Body of pancreas (tissue), 4 donors: ENCODE results near the gene FSTL5. TPM values are rescaled to one million over a fixed set of nuclear protein-coding genes. Genes with fewer than 3 reads are reported as not detected.
A peak's percentile ranks its signal among the peaks of the same experiment; 100 is the strongest.

Experiments
- ATAC-seq: fragments of 150-250 bp; one replicate; pipeline ENCODE4 v1.9.1; 2016
- DNase-seq, 4 donors: peaks; one replicate each; pipeline ENCODE4 v3.0.0-alpha.2; 2019
- H3K27ac ChIP-seq, 4 donors: fragments of 200-600 bp; sonication (generic); 1 replicate in 3 of 4; 2 replicates in 1 of 4; pipeline versions ENCODE4 v1.5.1 to v1.6.1; 2016 to 2019; ENCODE audit warnings: mild to moderate bottlenecking in 1 of 4, mixed read lengths in 1 of 4, moderate library complexity in 1 of 4
- H3K27me3 ChIP-seq, 2 donors: fragments of 200-600 bp; sonication (generic); one replicate each; pipeline ENCODE4 v1.6.0; 2016; ENCODE audit warnings: mild to moderate bottlenecking in 1 of 2
- H3K36me3 ChIP-seq, 2 donors: fragments of 200-600 bp; sonication (generic); replicated peaks in 1 of 2; 2 replicates each; pipeline ENCODE4 v1.5.1; 2016; ENCODE audit warnings: low read depth in 2 of 2; ENCODE audit not compliant: insufficient read depth in 1 of 2
- H3K4me1 ChIP-seq: fragments of 200-600 bp; sonication (generic); one replicate; pipeline ENCODE4 v1.6.0; 2016
- H3K4me3 ChIP-seq, 2 donors: fragments of 200-600 bp; sonication (generic); 1 replicate in 1 of 2; 2 replicates in 1 of 2; pipeline ENCODE4 v1.5.1; 2016 to 2019
- H3K9me3 ChIP-seq, 3 donors: fragments of 200-600 bp; sonication (generic); 1 replicate in 2 of 3; 2 replicates in 1 of 3; pipeline ENCODE4 v1.5.1; 2016
- POLR2A ChIP-seq, 3 donors: fragments of 450-650 bp; IDR thresholded peaks; one replicate each; pipeline ENCODE4 v1.6.1; 2016; ENCODE audit warnings: antibody characterized with exemption in 3 of 3, mild to moderate bottlenecking in 2 of 3
- WGBS, 2 donors: methylation state at CpG; one replicate each; pipeline ENCODE4 v1.1.5; 2017; 5-methylcytosine and 5-hydroxymethylcytosine counted together
- intact Hi-C: fragments of 100-400 bp; cut with DNase I; formaldehyde crosslinking; loops from one replicate; pipeline ENCODE4 v1.15.1; 2023
- total RNA-seq, 2 donors: library from RNA; depleted of rRNA; stranded (reverse); fragments of >200 nt; gene quantifications; one replicate each; pipeline ENCODE4 v1.1.0, GENCODE V29; 2016
- TF ChIP-seq, protein P1 (sequence below), 7 experiments: fragments of 450-650 bp in 4 of 7; fragments of 200-600 bp in 3 of 7; sonication (generic) in 3 of 7; IDR thresholded peaks; one replicate each; pipeline ENCODE4 v1.5.1; 2016 to 2019; ENCODE audit warnings: antibody characterized with exemption in 7 of 7

Gene FSTL5
- total RNA-seq, 2 donors from 2014 or later, result 1.3 TPM; not detected in 1

DNA sequence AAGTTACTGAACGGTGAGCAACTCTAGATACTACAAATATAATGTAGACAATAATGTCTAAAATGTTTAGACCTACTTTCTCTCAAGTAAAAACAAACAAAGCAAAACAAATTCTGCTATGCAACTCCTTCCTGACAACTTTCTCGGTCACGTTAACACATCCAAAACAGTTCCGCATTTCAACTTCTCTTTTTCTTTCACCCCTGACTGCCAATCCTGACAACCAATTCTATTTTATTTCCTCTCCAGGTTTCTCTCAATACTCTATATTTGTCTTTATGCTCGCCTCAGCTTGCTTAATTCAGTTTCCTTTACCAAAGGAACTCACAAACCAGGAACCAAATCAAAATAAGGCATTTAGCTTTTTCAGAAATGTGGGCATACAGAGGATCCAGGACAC is 513.0 kb downstream of the FSTL5 start:
- DNase-seq (no peak), ATAC-seq (no peak)
- TF ChIP-seq, protein P1, sequence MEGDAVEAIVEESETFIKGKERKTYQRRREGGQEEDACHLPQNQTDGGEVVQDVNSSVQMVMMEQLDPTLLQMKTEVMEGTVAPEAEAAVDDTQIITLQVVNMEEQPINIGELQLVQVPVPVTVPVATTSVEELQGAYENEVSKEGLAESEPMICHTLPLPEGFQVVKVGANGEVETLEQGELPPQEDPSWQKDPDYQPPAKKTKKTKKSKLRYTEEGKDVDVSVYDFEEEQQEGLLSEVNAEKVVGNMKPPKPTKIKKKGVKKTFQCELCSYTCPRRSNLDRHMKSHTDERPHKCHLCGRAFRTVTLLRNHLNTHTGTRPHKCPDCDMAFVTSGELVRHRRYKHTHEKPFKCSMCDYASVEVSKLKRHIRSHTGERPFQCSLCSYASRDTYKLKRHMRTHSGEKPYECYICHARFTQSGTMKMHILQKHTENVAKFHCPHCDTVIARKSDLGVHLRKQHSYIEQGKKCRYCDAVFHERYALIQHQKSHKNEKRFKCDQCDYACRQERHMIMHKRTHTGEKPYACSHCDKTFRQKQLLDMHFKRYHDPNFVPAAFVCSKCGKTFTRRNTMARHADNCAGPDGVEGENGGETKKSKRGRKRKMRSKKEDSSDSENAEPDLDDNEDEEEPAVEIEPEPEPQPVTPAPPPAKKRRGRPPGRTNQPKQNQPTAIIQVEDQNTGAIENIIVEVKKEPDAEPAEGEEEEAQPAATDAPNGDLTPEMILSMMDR (IDR thresholded peaks at IDR 0.05), result no peak
- TF ChIP-seq POLR2A (IDR thresholded peaks at IDR 0.05), result no peak
- no peak overlapping the region for H3K27ac ChIP-seq
- H3K9me3 ChIP-seq, result no peaks in the 10 kb centered on the region
- WGBS, 2 donors, result 78 to 88% methylated on average over 5 of the region's 5 CpGs
- H3K4me3 ChIP-seq, result no peak overlapping the region
- H3K27me3 ChIP-seq, result no peaks in the 10 kb centered on the region
- no peaks in the 10 kb centered on the region for H3K36me3 ChIP-seq
- intact Hi-C loops, result no loop called here
- H3K4me1 ChIP-seq, result no peaks in the 10 kb centered on the region

DNA sequence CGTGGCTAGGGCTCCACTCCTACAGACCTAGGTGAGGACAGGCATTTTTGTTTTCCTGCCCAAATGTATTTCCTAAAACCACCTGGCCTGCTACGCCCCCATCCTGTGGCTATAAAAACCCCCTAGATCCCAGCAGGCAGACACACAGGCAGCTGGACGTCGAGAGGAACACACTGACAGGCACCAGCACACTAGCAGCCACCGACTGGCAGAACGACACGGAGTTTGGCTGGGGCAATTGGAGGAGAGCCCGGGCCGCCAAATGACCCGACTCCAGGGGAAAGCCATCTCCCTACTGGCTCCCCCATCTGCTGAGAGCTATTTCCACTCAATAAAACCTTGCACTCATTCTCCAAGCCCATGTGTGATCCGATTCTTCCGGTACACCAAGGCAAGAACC is 516.0 kb downstream of the FSTL5 start:
- intact Hi-C loops, result no loop called here

DNA sequence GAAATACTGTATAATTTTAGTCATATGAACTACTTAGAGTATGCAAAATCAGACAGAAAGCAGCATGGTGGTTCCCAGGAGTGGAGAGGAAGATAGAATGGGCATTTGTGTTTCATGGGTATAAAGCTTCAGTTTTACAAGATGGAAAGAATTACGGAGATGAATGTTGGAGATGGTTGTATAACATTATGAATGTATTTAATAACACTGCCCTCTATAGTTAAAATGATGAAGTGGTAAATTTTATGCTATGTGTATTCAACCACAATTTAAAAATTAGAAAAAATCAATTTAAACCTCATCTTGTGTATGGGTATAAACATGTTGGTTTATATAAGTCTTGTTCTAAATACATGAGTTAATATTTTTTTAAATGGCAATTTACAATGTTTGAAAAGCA is 521.1 kb downstream of the FSTL5 start:
- H3K9me3 ChIP-seq, result no peaks in the 10 kb centered on the region
- H3K27me3 ChIP-seq, result no peaks in the 10 kb centered on the region
- TF ChIP-seq POLR2A (IDR thresholded peaks at IDR 0.05), result no peak
- TF ChIP-seq, protein P1 (IDR thresholded peaks at IDR 0.05), result peak in 4 of 7 experiments; percentile 7 to 25 (median 22)
- intact Hi-C loops, result no loop called here
- DNase-seq (no peak), ATAC-seq (no peak)
- no peaks in the 10 kb centered on the region for H3K4me1 ChIP-seq
- no peak overlapping the region for H3K27ac ChIP-seq
- no peak overlapping the region for H3K4me3 ChIP-seq
- WGBS, 2 donors, result 28 to 31% methylated on average over 1 of the region's 1 CpG
- no peaks in the 10 kb centered on the region for H3K36me3 ChIP-seq

More for the DNA sequence above, 516.0 kb downstream of the FSTL5 start:
- Histone ChIP-seq H3K4me3 (no peak overlapping the region), H3K9me3 (no peaks in the 10 kb centered on the region), H3K27ac (no peak overlapping the region), H3K4me1 (no peaks in the 10 kb centered on the region), H3K27me3 (no peaks in the 10 kb centered on the region), H3K36me3 (no peaks in the 10 kb centered on the region)
- no peak for TF ChIP-seq POLR2A (IDR thresholded peaks at IDR 0.05)
- TF ChIP-seq, protein P1 (IDR thresholded peaks at IDR 0.05), result no peak
- WGBS, 2 donors, result 90 to 97% methylated on average over 12 of the region's 12 CpGs
- ATAC-seq, result no peak
- DNase-seq, result no peak

DNA sequence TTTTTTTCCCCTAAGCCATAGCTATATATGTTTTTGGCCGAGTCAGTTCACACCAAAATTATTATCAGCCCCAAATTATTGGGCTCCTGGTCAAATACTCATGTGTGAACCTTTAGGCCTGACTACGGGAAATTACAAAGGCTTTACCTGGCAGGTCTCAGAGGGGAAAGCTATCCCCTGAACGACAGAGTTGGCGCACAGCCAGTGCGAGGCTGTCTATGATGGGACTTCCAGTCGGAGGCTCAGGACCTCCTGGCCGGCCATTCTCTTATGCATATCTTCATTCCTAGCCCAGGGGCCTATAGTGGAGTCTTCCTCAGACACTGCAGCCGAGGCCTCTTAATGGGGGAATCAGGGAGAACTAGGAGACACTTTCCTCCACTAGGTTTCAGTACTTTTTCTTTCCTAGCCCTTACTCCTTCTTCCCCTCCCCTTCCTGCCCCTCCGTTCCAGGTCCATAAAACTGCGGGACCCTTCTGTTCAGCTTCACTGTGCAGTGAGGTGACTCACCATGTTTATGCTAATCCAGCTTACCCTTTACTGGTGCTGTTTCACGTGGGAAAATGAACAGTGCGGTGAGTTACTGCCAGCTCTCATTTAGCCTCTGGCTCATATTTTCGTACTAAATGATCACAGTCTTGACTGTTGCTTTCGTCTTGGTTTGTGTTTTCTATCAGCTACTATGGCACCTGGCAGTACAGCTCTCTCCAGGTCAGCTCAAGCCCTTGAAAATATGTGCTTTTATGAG is 533.9 kb downstream of the FSTL5 start:
- WGBS, 2 donors, result 78 to 80% methylated on average over 14 of the region's 14 CpGs
- DNase-seq, result peak in 1 of 4 donors; percentile 20
- H3K36me3 ChIP-seq, result no peaks in the 10 kb centered on the region
- intact Hi-C loops, result no loop called here
- no peaks in the 10 kb centered on the region for H3K9me3 ChIP-seq
- no peaks in the 10 kb centered on the region for H3K4me1 ChIP-seq
- H3K27me3 ChIP-seq, result no peaks in the 10 kb centered on the region
- H3K27ac ChIP-seq, result no peak overlapping the region
- no peak for ATAC-seq
- no peak for TF ChIP-seq POLR2A (IDR thresholded peaks at IDR 0.05)
- TF ChIP-seq, protein P1 (IDR thresholded peaks at IDR 0.05), result no peak
- no peak overlapping the region for H3K4me3 ChIP-seq
